Upper lobe of right lung (tissue), 1 donor: Measurements from ENCODE around the gene HPCAL4. TPM values are rescaled to one million over a fixed set of nuclear protein-coding genes. Genes with fewer than 3 reads are reported as not detected.

Experiments
- ATAC-seq: fragments of 200-7000 bp; cut with Tn5 transposase; one replicate; pipeline ENCODE4 v1.9.1; 2020; ENCODE audit warnings: mild to moderate bottlenecking, moderate library complexity
- DNase-seq: peaks from one replicate; pipeline ENCODE4 v3.0.0-alpha.2; 2020
- H3K27ac ChIP-seq: fragments of 200-600 bp; one replicate; pipeline ENCODE4 v1.8.0; 2022
- H3K27me3 ChIP-seq: fragments of 200-600 bp; one replicate; pipeline ENCODE4 v1.8.0; 2022; ENCODE audit warnings: mild to moderate bottlenecking
- H3K36me3 ChIP-seq: fragments of 200-600 bp; one replicate; pipeline ENCODE4 v1.8.0; 2022
- H3K4me1 ChIP-seq: fragments of 200-600 bp; one replicate; pipeline ENCODE4 v1.8.0; 2022
- H3K4me3 ChIP-seq: fragments of 200-600 bp; one replicate; pipeline ENCODE4 v1.8.0; 2022; ENCODE audit warnings: mild to moderate bottlenecking
- H3K9me3 ChIP-seq: fragments of 200-600 bp; one replicate; pipeline ENCODE4 v1.8.0; 2022
- CTCF ChIP-seq: fragments of 200-600 bp; IDR thresholded peaks from one replicate; pipeline ENCODE4 v1.8.0; 2022; ENCODE audit warnings: antibody characterized with exemption
- intact Hi-C: fragments of 100-400 bp; cut with DNase I; formaldehyde crosslinking; loops from one replicate; pipeline ENCODE4 v1.11.0; 2022
- total RNA-seq: library from RNA; stranded (reverse); fragmentation: NEBNext Ultra II Directional; extraction: Animal tissue kit (Norgen Biotek cat#: 25700); gene quantifications from one replicate; pipeline ENCODE4 v1.2.1, GENCODE V29; 2021
- donor health status: DM: no; HTN: yes; CAD: no; lungs with severe emphysema.

Gene HPCAL4
- total RNA-seq, 1 donor from 2014 or later: 0.09 TPM

- DNase-seq (no peak), ATAC-seq (no peak)
- Histone ChIP-seq H3K36me3 (no peaks in the 10 kb centered on the region), H3K27me3 (peaks cover 24% of the 10 kb centered on the region), H3K4me1 (no peaks in the 10 kb centered on the region), H3K27ac (no peak overlapping the region), H3K4me3 (no peak overlapping the region), H3K9me3 (no peaks in the 10 kb centered on the region)
- intact Hi-C loops: loop anchor here (10.0 kb wide), 1 partner anchor 122 kb away; no protein-coding TSS in a partner anchor
- TF ChIP-seq CTCF: no peak
These were observed 35.4 kb upstream of the HPCAL4 start for GRCh38 chr1:39726600-39726999.

- peaks cover 18% of the 10 kb centered on the region for H3K27me3 ChIP-seq
- no peaks in the 10 kb centered on the region for H3K4me1 ChIP-seq
- ATAC-seq (no peak), DNase-seq (no peak)
- TF ChIP-seq CTCF: no peak
- intact Hi-C loops: loop anchor here (10.0 kb wide), 1 partner anchor 118 kb away; no protein-coding TSS in a partner anchor
- no peaks in the 10 kb centered on the region for H3K9me3 ChIP-seq
- no peak overlapping the region for H3K4me3 ChIP-seq
- no peak overlapping the region for H3K27ac ChIP-seq
- H3K36me3 ChIP-seq: no peaks in the 10 kb centered on the region
These were observed 31.3 kb upstream of the HPCAL4 start for GRCh38 chr1:39722495-39722894.

DNA sequence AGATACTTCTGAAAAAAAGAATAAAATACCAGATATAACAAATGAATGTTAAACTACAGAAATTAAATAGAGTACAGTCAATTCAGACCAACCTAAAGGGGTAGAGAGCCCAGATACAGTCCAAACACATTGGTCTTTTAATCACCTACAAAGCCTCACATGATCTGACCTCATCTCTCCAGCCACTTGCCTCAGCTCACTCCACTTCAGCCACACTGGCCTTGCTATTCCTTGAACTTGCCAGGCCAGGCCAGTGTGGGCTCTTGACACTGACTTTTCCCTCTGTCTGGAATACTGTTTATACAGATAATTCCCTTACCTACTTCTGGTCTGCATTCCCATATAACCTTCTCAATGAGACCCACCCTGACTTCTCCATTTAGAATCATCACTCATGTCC, 30.4 kb upstream of the HPCAL4 start:
- ATAC-seq (no peak), DNase-seq (no peak)
- Histone ChIP-seq H3K4me1 (no peaks in the 10 kb centered on the region), H3K9me3 (no peaks in the 10 kb centered on the region), H3K27ac (no peak overlapping the region), H3K4me3 (no peak overlapping the region), H3K36me3 (no peaks in the 10 kb centered on the region), H3K27me3 (peaks cover 21% of the 10 kb centered on the region)
- intact Hi-C loops: loop anchor here (10.0 kb wide), 1 partner anchor 117 kb away; no protein-coding TSS in a partner anchor
- TF ChIP-seq CTCF: no peak

DNA sequence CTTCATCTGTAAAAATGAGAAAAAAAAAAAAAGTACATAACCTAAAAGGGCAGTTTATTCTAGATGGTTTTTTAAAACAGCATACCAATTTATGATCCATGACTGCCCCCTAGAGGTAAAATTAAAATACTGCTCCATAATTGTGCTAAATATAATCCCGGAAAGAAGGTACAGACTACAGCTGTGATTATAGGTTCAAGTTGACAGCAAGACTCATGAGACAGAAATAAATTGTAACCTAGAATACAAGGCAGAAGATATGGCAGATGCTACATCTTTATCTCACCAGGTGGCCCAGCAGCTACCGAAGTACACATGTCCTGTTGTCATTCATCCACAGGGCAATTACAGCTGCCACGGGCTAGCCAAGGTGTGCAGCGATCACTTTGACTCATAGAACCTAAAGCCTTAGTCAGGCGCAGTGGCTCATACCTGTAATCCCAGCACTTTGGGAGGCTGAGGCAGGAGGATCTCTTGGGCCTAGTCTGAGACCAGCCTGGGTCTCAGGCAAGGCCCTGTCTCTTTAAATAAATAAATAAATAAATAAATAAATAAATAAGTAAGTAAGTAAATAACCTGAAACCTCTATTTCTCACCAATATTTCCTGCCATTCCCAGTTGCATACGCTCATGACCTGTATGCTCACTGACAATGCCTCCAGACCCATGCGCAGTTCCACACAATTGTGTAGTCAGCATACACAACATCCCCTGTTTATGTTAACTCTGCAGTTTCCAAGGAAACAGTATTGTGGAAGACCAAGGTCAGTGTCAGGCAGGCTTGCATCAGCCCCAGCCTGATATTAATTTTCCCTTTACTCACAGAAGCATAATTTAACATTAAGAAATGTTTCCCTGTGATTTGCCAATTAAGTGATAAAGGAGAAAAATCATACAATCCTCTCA, 29.1 kb upstream of the HPCAL4 start:
- Histone ChIP-seq H3K9me3 (no peaks in the 10 kb centered on the region), H3K4me3 (no peak overlapping the region), H3K27ac (no peak overlapping the region), H3K4me1 (no peaks in the 10 kb centered on the region), H3K36me3 (no peaks in the 10 kb centered on the region), H3K27me3 (peaks cover 18% of the 10 kb centered on the region)
- peak; percentile 76 for TF ChIP-seq CTCF
- ATAC-seq (peak; percentile 83), DNase-seq (no peak)
- intact Hi-C loops: loop anchor here (10.0 kb wide), 1 partner anchor 116 kb away; no protein-coding TSS in a partner anchor

DNA sequence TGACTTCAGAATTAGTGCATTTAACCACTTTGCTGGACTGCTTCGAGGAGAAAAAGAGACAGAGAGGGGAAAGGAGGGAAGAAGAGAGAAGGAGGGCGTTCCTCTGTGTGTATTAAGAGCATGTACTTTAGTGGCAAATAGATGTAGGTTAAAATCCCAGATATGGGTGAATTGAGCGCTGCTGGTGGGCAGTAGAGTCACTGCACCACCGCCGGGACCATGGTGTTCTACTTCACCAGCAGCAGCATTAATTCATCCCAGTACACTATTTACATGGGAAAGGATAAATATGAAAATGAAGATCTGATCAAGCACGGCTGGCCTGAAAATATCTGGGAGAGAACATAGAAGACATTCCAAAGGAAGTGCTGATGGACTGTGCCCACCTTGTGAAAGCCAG, 26.6 kb upstream of the HPCAL4 start:
- H3K4me1 ChIP-seq: no peaks in the 10 kb centered on the region
- no peak for DNase-seq
- no peak overlapping the region for H3K27ac ChIP-seq
- H3K4me3 ChIP-seq: no peak overlapping the region
- intact Hi-C loops: no loop called here
- peaks cover 16% of the 10 kb centered on the region for H3K27me3 ChIP-seq
- ATAC-seq: no peak
- no peaks in the 10 kb centered on the region for H3K36me3 ChIP-seq
- H3K9me3 ChIP-seq: no peaks in the 10 kb centered on the region
- TF ChIP-seq CTCF: no peak
